SK-N-SH (cell line): ENCODE results near the gene CDH23. TPM values are rescaled to one million over a fixed set of nuclear protein-coding genes. Genes with fewer than 3 reads are reported as not detected.

Experiments
- CTCF ChIA-PET: fragments of 300-600, 350-600 bp; formaldehyde crosslinking; extraction: SDS; loops from one replicate; lab custom pipeline; 2021; lab: Yijun Ruan, JAX
- POLR2A ChIA-PET: fragments of 350-600 bp; sonication (Branson Sonifier 250); formaldehyde crosslinking; extraction: SDS; loops from one replicate; lab custom pipeline; 2020; ENCODE audit warnings: antibody characterized with exemption, inconsistent platforms; lab: Yijun Ruan, JAX
- DNase-seq: peaks from one replicate; pipeline ENCODE4 v3.0.0; 2012
- H2AFZ ChIP-seq: fragments of 200-600 bp; sonication (generic); 2 replicates; pipeline ENCODE4 v1.8.1; 2016; ENCODE audit warnings: antibody characterized with exemption, mild to moderate bottlenecking, low read depth
- H3F3A ChIP-seq: fragments of 200-600 bp; sonication (generic); replicated peaks from 2 replicates; pipeline ENCODE3; 2016; ENCODE audit warnings: antibody characterized with exemption, mild to moderate bottlenecking; ENCODE audit not compliant: insufficient read depth
- H3K27ac ChIP-seq, 2 experiments: fragments of 200-500 bp in 1 of 2; fragments of 200-600 bp in 1 of 2; sonication (Bioruptor generic) in 1 of 2; sonication (generic), shearing (Covaris generic) in 1 of 2; 2 replicates each; pipeline versions ENCODE4 v1.5.1 to v1.6.1; 2014 to 2016; ENCODE audit warnings: low read depth in 2 of 2, inconsistent platforms in 1 of 2, low read length in 1 of 2, mild to moderate bottlenecking in 1 of 2, mixed read lengths in 1 of 2
- H3K27me3 ChIP-seq: fragments of 200-600 bp; sonication (generic), shearing (Covaris generic); 2 replicates; pipeline ENCODE4 v1.6.1; 2016; ENCODE audit warnings: mixed run types; ENCODE audit not compliant: insufficient read depth
- H3K36me3 ChIP-seq, 2 experiments: fragments of 200-500 bp in 1 of 2; fragments of 200-600 bp in 1 of 2; sonication (Bioruptor generic) in 1 of 2; sonication (generic) in 1 of 2; replicated peaks in 1 of 2; 2 replicates each; pipeline versions ENCODE3 to v1.5.1; 2014 to 2016; ENCODE audit warnings: low read length in 1 of 2, mild to moderate bottlenecking in 1 of 2; ENCODE audit not compliant: insufficient read depth in 2 of 2, control insufficient read depth in 1 of 2
- H3K4me1 ChIP-seq, 2 experiments: fragments of 200-500 bp in 1 of 2; fragments of 200-600 bp in 1 of 2; sonication (Bioruptor generic) in 1 of 2; sonication (generic), shearing (Covaris generic) in 1 of 2; 2 replicates each; pipeline versions ENCODE4 v1.5.1 to v1.6.1; 2014 to 2016; ENCODE audit warnings: low read depth in 1 of 2, low read length in 1 of 2, mixed run types in 1 of 2; ENCODE audit not compliant: insufficient read depth in 2 of 2, control insufficient read depth in 1 of 2
- H3K4me2 ChIP-seq: fragments of 200-600 bp; sonication (generic), shearing (Covaris generic); 2 replicates; pipeline ENCODE4 v1.6.1; 2017; ENCODE audit warnings: mixed run types
- H3K4me3 ChIP-seq, 2 experiments: fragments of 200-500 bp in 1 of 2; fragments of 200-600 bp in 1 of 2; sonication (Bioruptor generic) in 1 of 2; sonication (generic), shearing (Covaris generic) in 1 of 2; 2 replicates each; pipeline versions ENCODE4 v1.5.1 to v1.8.1; 2014 to 2016; ENCODE audit warnings: low read depth in 2 of 2, inconsistent platforms in 1 of 2, low read length in 1 of 2, mild to moderate bottlenecking in 1 of 2, mixed read lengths in 1 of 2, moderate library complexity in 1 of 2
- H3K79me2 ChIP-seq: fragments of 200-600 bp; sonication (generic); 2 replicates; pipeline ENCODE4 v1.8.1; 2017; ENCODE audit warnings: mild to moderate bottlenecking; ENCODE audit not compliant: insufficient read depth
- H3K9ac ChIP-seq: fragments of 200-600 bp; sonication (generic); 2 replicates; pipeline ENCODE4 v1.6.1; 2017; ENCODE audit warnings: mixed run types
- H3K9me2 ChIP-seq: fragments of 200-600 bp; sonication (generic); 2 replicates; pipeline ENCODE4 v1.6.1; 2017; ENCODE audit warnings: mixed run types
- H3K9me3 ChIP-seq: fragments of 200-600 bp; sonication (generic); 2 replicates; pipeline ENCODE4 v1.6.1; 2017; ENCODE audit warnings: mixed run types, mild to moderate bottlenecking, moderate library complexity
- H4K20me1 ChIP-seq: fragments of 200-600 bp; sonication (generic); 2 replicates; pipeline ENCODE4 v1.6.1; 2017; ENCODE audit warnings: mild to moderate bottlenecking, mixed run types; ENCODE audit not compliant: insufficient read depth
- CHD2 ChIP-seq: fragments of 150-350 bp; IDR thresholded peaks from 2 replicates; pipeline ENCODE4 v1.6.1; 2018; ENCODE audit warnings: low read length; ENCODE audit not compliant: partially characterized antibody
- EP300 ChIP-seq, 2 experiments: IDR thresholded peaks; 2 replicates each; pipeline versions ENCODE4 v1.4.0 to v1.6.1; 2012; ENCODE audit warnings: borderline replicate concordance in 1 of 2, low read depth in 1 of 2, low read length in 1 of 2
- EZH2phosphoT487 ChIP-seq: fragments of 200-600 bp; sonication (generic); IDR thresholded peaks from 2 replicates; pipeline ENCODE4 v1.6.1; 2017; ENCODE audit warnings: low read depth, mixed run types, mild to moderate bottlenecking, antibody characterized with exemption, moderate library complexity, borderline replicate concordance
- FOXM1 ChIP-seq: IDR thresholded peaks from 2 replicates; pipeline ENCODE4 v1.4.0; 2012; ENCODE audit warnings: low read depth, mild to moderate bottlenecking
- GABPA ChIP-seq: IDR thresholded peaks from 2 replicates; pipeline ENCODE4 v1.4.0; 2012; ENCODE audit warnings: low read depth, mild to moderate bottlenecking
- NFIC ChIP-seq: IDR thresholded peaks from 2 replicates; pipeline ENCODE4 v1.4.0; 2012; ENCODE audit warnings: borderline replicate concordance
- RCOR1 ChIP-seq: fragments of 150-350 bp; IDR thresholded peaks from 2 replicates; pipeline ENCODE4 v1.6.1; 2017; ENCODE audit warnings: antibody characterized with exemption, low read length
- RFX5 ChIP-seq: IDR thresholded peaks from 2 replicates; pipeline ENCODE4 v1.6.1; 2012; ENCODE audit warnings: mild to moderate bottlenecking, improper control_type of control experiment, low read length
- SIN3A ChIP-seq: IDR thresholded peaks from 2 replicates; pipeline ENCODE4 v1.6.1; 2012; ENCODE audit warnings: low read depth, mild to moderate bottlenecking, low read length, moderate library complexity, borderline replicate concordance
- TEAD4 ChIP-seq: IDR thresholded peaks from 2 replicates; pipeline ENCODE4 v1.4.0; 2012; ENCODE audit warnings: mild to moderate bottlenecking, borderline replicate concordance; ENCODE audit not compliant: insufficient read depth
- WGBS: methylation state at CpG from one replicate; pipeline ENCODE4 v1.1.6; 2017; ENCODE audit warnings: low lambda C conversion rate; 5-methylcytosine and 5-hydroxymethylcytosine counted together
- polyA plus RNA-seq, 3 experiments: library from polyadenylated mRNA; depleted of rRNA; stranded (reverse); fragments of >200 nt; gene quantifications; 2 replicates each; pipeline ENCODE4 v1.2.3, GENCODE V29; 2012
- TF ChIP-seq, protein P1 (sequence below): IDR thresholded peaks from 2 replicates; pipeline ENCODE4 v1.4.0; 2012; ENCODE audit warnings: low read depth

Gene CDH23
- polyA plus RNA-seq, 1 of the 3 experiments (the other 2 are of a cell fraction): 0.03 TPM

DNA sequence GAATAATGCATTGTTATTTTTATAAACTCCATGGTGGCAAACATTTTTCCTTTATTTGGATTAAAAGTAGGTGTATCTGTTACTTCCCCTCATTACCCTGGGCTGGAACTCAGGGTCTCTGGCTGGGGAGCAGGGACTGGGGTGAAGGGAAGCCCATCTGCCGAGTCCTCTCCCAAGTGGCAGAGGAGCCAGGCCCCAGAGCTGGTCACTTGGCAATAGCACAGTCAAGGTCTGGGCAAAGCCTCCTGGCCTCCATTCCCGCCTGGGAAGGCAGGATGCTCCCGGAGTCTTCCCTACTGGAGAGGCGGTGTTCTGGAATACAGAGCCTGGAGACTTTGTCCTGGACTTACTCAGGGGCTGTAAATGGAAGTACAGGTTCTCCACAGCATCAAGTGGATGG is 76.2 kb downstream of the CDH23 start:
- H3K79me2 ChIP-seq: no peaks in the 10 kb centered on the region
- peaks cover 0 to 4% of the 10 kb centered on the region in 2 experiments; a peak in 1 of 4 replicates for H3K4me1 ChIP-seq
- H3K9me3 ChIP-seq: no peaks in the 10 kb centered on the region
- ChIA-PET CTCF (no interaction called here), POLR2A (no interaction called here)
- H3F3A ChIP-seq: no peaks in the 10 kb centered on the region
- peaks cover 22% of the 10 kb centered on the region for H3K27me3 ChIP-seq
- no peaks in the 10 kb centered on the region for H3K36me3 ChIP-seq
- H3K4me3 ChIP-seq: no peak overlapping the region
- H2AFZ ChIP-seq: no peak overlapping the region
- no peak overlapping the region for H3K9ac ChIP-seq
- H4K20me1 ChIP-seq: no peaks in the 10 kb centered on the region
- DNase-seq: no peak
- no peak overlapping the region for H3K4me2 ChIP-seq
- H3K9me2 ChIP-seq: no peaks in the 10 kb centered on the region
- TF ChIP-seq FOXM1 (no peak), EZH2phosphoT487 (no peak), EP300 (IDR thresholded peaks at IDR 0.05; ENCODE audit: borderline replicate concordance in 1 of 2, low read depth in 1 of 2, low read length in 1 of 2) (no peak), CHD2 (no peak), RFX5 (no peak), GABPA (no peak), NFIC (no peak)
- H3K27ac ChIP-seq: no peak overlapping the region
- WGBS: 44% methylated on average over 3 of the region's 4 CpGs

DNA sequence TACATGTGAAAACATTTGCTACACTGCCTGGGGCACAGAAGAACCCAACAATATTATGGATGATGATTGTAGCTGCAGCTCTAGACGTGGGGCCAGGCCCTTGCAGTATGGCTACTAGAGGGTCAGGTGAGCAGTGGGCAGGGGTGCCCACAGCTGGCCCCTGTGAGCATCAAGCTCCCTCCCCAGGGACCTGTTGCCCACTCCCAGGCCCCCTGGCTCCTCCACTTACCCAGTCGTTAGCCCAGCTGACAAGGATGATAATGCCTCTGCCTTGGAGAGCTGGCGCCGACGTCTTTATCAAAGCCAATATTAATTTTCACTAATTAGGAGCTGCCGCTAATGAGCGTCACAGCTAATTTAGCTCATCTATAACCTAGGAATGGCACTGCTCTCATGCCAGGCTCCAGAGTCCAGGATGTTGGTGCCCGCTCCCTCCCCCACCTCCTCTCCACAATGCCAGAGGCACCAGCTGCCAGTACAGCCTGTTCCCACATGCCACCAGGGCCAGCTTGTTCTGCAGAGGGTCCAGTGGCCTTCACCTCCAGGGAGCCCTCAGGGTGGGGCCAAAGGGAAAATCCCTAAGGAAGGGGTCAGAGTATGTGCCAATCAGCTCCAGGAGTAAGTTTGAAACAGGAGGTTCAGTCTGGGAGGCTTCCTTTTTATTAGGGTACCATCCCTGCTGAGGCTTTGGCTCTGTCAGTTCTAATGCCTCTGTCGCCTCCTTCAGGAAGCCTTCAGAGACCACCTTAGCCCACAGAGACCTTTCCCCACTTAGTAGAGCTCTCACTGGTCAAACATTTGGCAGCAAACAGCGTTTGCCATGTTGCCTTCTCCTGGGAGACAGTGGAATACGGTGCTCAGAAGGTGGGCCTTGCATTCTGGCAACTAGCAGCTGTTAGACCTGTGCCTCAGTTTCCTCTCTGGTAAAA is 77.2 kb downstream of the CDH23 start:
- ChIA-PET CTCF (interaction anchor here (0.7 kb wide), 3 partner anchors 12 to 223 kb away, joined by 3 read pairs; no protein-coding TSS in a partner anchor), POLR2A (no interaction called here)
- Histone ChIP-seq H3K36me3 (no peaks in the 10 kb centered on the region), H2AFZ (no peak overlapping the region), H3K27me3 (peaks cover 31% of the 10 kb centered on the region), H3K4me3 (no peak overlapping the region), H3K9me3 (no peaks in the 10 kb centered on the region), H4K20me1 (no peaks in the 10 kb centered on the region), H3K9ac (no peak overlapping the region), H3K27ac (no peak overlapping the region), H3K4me1 (peaks cover 0 to 4% of the 10 kb centered on the region in 2 experiments; a peak in 1 of 4 replicates), H3F3A (no peaks in the 10 kb centered on the region), H3K4me2 (no peak overlapping the region), H3K79me2 (no peaks in the 10 kb centered on the region), H3K9me2 (no peaks in the 10 kb centered on the region)
- WGBS: 67% methylated on average over 10 of the region's 11 CpGs
- TF ChIP-seq RCOR1 (no peak), SIN3A (no peak), TEAD4 (no peak)
- TF ChIP-seq, protein P1, sequence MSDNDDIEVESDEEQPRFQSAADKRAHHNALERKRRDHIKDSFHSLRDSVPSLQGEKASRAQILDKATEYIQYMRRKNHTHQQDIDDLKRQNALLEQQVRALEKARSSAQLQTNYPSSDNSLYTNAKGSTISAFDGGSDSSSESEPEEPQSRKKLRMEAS: no peak
- no peak for DNase-seq
